ENCODE data around the gene KLHL28. TPM values are rescaled to one million over a fixed set of nuclear protein-coding genes. Genes with fewer than 3 reads are reported as not detected.

The KLHL28 gene
- total RNA-seq, 1 experiment from 2014 or later, result 4.7 TPM

DNA sequence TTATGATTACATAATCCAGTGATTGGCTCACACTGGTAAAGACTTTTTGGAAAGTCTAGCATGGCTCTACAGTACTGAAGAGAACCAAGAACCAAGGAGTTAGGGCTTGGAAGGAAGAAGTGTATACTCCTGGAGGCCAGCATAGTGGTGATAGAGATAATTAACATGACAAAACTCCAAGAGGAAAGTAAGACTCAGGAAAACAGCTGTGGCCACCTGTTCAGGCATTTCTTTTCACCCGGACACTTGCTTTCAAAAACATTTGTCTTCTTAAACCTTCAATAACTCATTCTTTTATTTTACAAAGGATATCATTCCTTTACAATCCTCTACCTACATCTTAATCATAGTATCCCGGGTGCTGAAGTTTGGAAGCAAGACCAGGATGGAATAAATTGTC lies 50.9 kb downstream of the KLHL28 start:
- Histone ChIP-seq H3K9me3 (no peaks in the 10 kb centered on the region), H3K36me3 (ENCODE audit: control insufficient read depth, insufficient read depth, low read length) (no peaks in the 10 kb centered on the region), H3K4me3 (ENCODE audit: low read depth, low read length) (no peak overlapping the region), H3K4me1 (no peaks in the 10 kb centered on the region), H3K27me3 (replicated peaks; ENCODE audit: control insufficient read depth, insufficient read depth, low read length) (no peaks in the 10 kb centered on the region)
- H3K9me3 Mint-ChIP-seq (ENCODE audit: unreplicated experiment), result no peaks in the 10 kb centered on the region
- H3K27ac Mint-ChIP-seq (ENCODE audit: unreplicated experiment), result no peak overlapping the region
- no peak overlapping the region for H3K4me3 Mint-ChIP-seq (ENCODE audit: unreplicated experiment)
- H3K27me3 Mint-ChIP-seq (ENCODE audit: insufficient read depth, unreplicated experiment), result no peaks in the 10 kb centered on the region
- intact Hi-C loops (cut with micrococcal nuclease; ENCODE audit: unreplicated experiment), result loop anchor here (5.0 kb wide), 3 partner anchors 51 to 341 kb away; partner anchors contain the start of genes KLHL28, MIS18BP1 and TOGARAM1
- TF ChIP-seq, protein P1, sequence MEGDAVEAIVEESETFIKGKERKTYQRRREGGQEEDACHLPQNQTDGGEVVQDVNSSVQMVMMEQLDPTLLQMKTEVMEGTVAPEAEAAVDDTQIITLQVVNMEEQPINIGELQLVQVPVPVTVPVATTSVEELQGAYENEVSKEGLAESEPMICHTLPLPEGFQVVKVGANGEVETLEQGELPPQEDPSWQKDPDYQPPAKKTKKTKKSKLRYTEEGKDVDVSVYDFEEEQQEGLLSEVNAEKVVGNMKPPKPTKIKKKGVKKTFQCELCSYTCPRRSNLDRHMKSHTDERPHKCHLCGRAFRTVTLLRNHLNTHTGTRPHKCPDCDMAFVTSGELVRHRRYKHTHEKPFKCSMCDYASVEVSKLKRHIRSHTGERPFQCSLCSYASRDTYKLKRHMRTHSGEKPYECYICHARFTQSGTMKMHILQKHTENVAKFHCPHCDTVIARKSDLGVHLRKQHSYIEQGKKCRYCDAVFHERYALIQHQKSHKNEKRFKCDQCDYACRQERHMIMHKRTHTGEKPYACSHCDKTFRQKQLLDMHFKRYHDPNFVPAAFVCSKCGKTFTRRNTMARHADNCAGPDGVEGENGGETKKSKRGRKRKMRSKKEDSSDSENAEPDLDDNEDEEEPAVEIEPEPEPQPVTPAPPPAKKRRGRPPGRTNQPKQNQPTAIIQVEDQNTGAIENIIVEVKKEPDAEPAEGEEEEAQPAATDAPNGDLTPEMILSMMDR (IDR thresholded peaks at IDR 0.05; ENCODE audit: insufficient read depth in 1 of 2, low read depth in 1 of 2, low read length in 1 of 2, severe bottlenecking in 1 of 2, unreplicated experiment in 1 of 2), result no peak
- DNase-seq, result no peak
- BruUV-seq (replicated peaks), result no TSS peak
- H3K4me1 Mint-ChIP-seq (ENCODE audit: low read depth, unreplicated experiment), result no peaks in the 10 kb centered on the region
- ChIA-PET POLR2A (no interaction called here), CTCF (interaction anchor here (0.6 kb wide), 1 partner anchor 221 kb away, joined by 3 read pairs; no protein-coding TSS in a partner anchor)
- H3K36me3 Mint-ChIP-seq (ENCODE audit: insufficient read depth, unreplicated experiment), result no peaks in the 10 kb centered on the region

DNA sequence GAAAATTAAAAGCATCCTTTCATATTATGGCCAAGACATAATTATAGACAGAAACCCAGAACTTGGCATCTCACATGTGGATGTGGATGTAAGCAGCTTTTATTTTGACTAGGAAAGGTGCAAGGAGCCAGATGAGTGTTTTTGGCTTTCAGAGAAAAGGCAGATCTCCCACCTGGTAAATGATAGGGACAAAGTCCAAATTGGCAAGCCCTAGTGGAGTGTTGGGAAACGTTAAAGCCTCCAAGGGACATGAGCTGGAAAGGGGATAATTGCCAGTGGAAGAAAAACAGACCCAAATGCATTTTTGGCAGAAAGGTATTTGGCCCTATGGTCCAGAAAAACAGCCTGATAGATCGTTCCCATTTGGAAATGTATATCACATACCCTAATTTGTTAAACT lies 60.1 kb downstream of the KLHL28 start:
- CTCF ChIA-PET, result no interaction called here
- intact Hi-C loops (cut with micrococcal nuclease; ENCODE audit: unreplicated experiment), result no loop called here
- POLR2A ChIA-PET, result no interaction called here
- Histone ChIP-seq H3K9me3 (no peaks in the 10 kb centered on the region), H3K27me3 (replicated peaks; ENCODE audit: control insufficient read depth, insufficient read depth, low read length) (no peaks in the 10 kb centered on the region), H3K36me3 (ENCODE audit: control insufficient read depth, insufficient read depth, low read length) (no peaks in the 10 kb centered on the region), H3K4me3 (ENCODE audit: low read depth, low read length) (no peak overlapping the region), H3K4me1 (no peaks in the 10 kb centered on the region)
- TF ChIP-seq, protein P1 (IDR thresholded peaks at IDR 0.05; ENCODE audit: insufficient read depth in 1 of 2, low read depth in 1 of 2, low read length in 1 of 2, severe bottlenecking in 1 of 2, unreplicated experiment in 1 of 2), result no peak
- no TSS peak for BruUV-seq (replicated peaks)
- H3K4me3 Mint-ChIP-seq (ENCODE audit: unreplicated experiment), result no peak overlapping the region
- no peak for DNase-seq
- no peaks in the 10 kb centered on the region for H3K27me3 Mint-ChIP-seq (ENCODE audit: insufficient read depth, unreplicated experiment)
- H3K4me1 Mint-ChIP-seq (ENCODE audit: low read depth, unreplicated experiment), result no peaks in the 10 kb centered on the region
- H3K27ac Mint-ChIP-seq (ENCODE audit: unreplicated experiment), result no peak overlapping the region
- H3K9me3 Mint-ChIP-seq (ENCODE audit: unreplicated experiment), result no peaks in the 10 kb centered on the region
- peaks cover 5% of the 10 kb centered on the region for H3K36me3 Mint-ChIP-seq (ENCODE audit: insufficient read depth, unreplicated experiment)

DNA sequence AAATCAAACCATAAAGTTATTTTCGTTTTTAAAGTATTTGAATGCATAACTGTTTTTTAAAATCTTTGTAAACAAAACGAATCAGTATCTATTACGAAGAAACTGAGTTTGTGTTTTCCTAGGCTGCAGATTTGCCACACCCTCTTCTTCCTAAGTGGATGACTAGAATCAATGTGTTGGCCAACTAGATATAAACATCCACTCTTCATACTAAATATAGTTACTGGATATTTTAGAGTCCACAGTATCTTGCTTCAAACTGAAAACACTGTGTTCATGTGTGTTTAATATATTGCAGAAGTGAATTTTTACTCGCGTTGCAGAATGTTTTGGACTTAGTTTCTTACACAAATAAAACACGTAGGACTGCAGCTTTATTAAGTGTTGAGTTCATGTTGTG lies 63.2 kb downstream of the KLHL28 start:
- BruUV-seq (replicated peaks), result no TSS peak
- intact Hi-C loops (cut with micrococcal nuclease; ENCODE audit: unreplicated experiment), result loop anchor here (5.0 kb wide), 1 partner anchor 354 kb away; the partner anchor contains the start of gene MIS18BP1
- Mint-ChIP-seq H3K4me3 (ENCODE audit: unreplicated experiment) (peak overlapping the region; percentile 69), H3K27ac (ENCODE audit: unreplicated experiment) (peak overlapping the region; percentile 84), H3K36me3 (ENCODE audit: insufficient read depth, unreplicated experiment) (peaks cover 5% of the 10 kb centered on the region), H3K4me1 (ENCODE audit: low read depth, unreplicated experiment) (no peaks in the 10 kb centered on the region), H3K27me3 (ENCODE audit: insufficient read depth, unreplicated experiment) (no peaks in the 10 kb centered on the region), H3K9me3 (ENCODE audit: unreplicated experiment) (no peaks in the 10 kb centered on the region)
- H3K27me3 ChIP-seq (replicated peaks; ENCODE audit: control insufficient read depth, insufficient read depth, low read length), result no peaks in the 10 kb centered on the region
- H3K9me3 ChIP-seq, result no peaks in the 10 kb centered on the region
- CTCF ChIA-PET, result no interaction called here
- H3K4me1 ChIP-seq, result 0 out of 2 replicates have a peak, but pooled peaks cover 3% of the 10 kb centered on the region
- no peak for DNase-seq
- TF ChIP-seq, protein P1 (IDR thresholded peaks at IDR 0.05; ENCODE audit: insufficient read depth in 1 of 2, low read depth in 1 of 2, low read length in 1 of 2, severe bottlenecking in 1 of 2, unreplicated experiment in 1 of 2), result no peak
- no peaks in the 10 kb centered on the region for H3K36me3 ChIP-seq (ENCODE audit: control insufficient read depth, insufficient read depth, low read length)
- POLR2A ChIA-PET, result interaction anchor here (0.5 kb wide), 1 partner anchor 10 kb away, joined by 7 read pairs; no protein-coding TSS in a partner anchor
- no peak overlapping the region for H3K4me3 ChIP-seq (ENCODE audit: low read depth, low read length)

All from Caco-2 (cell line).